GM12878 (cell line): Measurements from ENCODE around the gene TEAD4. TPM values are rescaled to one million over a fixed set of nuclear protein-coding genes. Genes with fewer than 3 reads are reported as not detected.

Experiments used
- ATAC-seq: fragments of 200-7000 bp; cut with Tn5 transposase; 3 replicates; pipeline ENCODE4 v1.9.1; 2020; ENCODE audit warnings: mild to moderate bottlenecking, moderate library complexity
- BruUV-seq: library from RNA; stranded (reverse); fragments of 400-500 nt; replicated peaks from 2 replicates; lab custom pipeline; 2021; lab: Mats Ljungman, UMichigan
- CTCF ChIA-PET: fragments of 300-600 bp; sonication (Branson Sonifier 250); formaldehyde crosslinking; extraction: SDS; loops from one replicate; lab custom pipeline; 2021; ENCODE audit warnings: inconsistent platforms; lab: Yijun Ruan, JAX
- POLR2A ChIA-PET: fragments of 350-600 bp; formaldehyde crosslinking; extraction: SDS; loops from one replicate; lab custom pipeline; 2021; ENCODE audit warnings: inconsistent platforms; lab: Charles Lee
- RAD21 ChIA-PET: fragments of 300-600 bp; sonication (Branson Sonifier 250); formaldehyde crosslinking; loops from one replicate; lab custom pipeline; 2023; ENCODE audit warnings: antibody characterized with exemption; ENCODE audit not compliant: unreplicated experiment; lab: Charles Lee
- SMC1A ChIA-PET: fragments of 300-600 bp; sonication (Branson Sonifier 250); formaldehyde crosslinking; loops from one replicate; lab custom pipeline; 2023; ENCODE audit not compliant: unreplicated experiment, uncharacterized antibody; lab: Charles Lee
- DNase-seq: peaks from one replicate; pipeline ENCODE4 v3.0.0-alpha.2; 2011; ENCODE audit warnings: low read depth, low spot score
- FAIRE-seq: peaks from 3 replicates; lab custom pipeline; 2011; peaks lifted over from hg19 to GRCh38; lab: Jason Lieb, UNC
- H2AFZ ChIP-seq: 2 replicates; pipeline ENCODE4 v1.6.0; 2011; ENCODE audit warnings: low read depth, low read length, control low read depth; ENCODE audit not compliant: control insufficient read depth
- H3K27ac ChIP-seq: 2 replicates; pipeline ENCODE4 v1.5.1; 2011; ENCODE audit warnings: control low read depth; ENCODE audit not compliant: control insufficient read depth, insufficient read depth
- H3K27me3 ChIP-seq, 2 experiments: replicated peaks in 1 of 2; 2 replicates each; pipeline versions ENCODE4 v1.6.0 to v1.6.1; 2011; ENCODE audit warnings: low read length in 1 of 2; ENCODE audit not compliant: control insufficient read depth in 2 of 2, insufficient read depth in 2 of 2
- H3K36me3 ChIP-seq, 2 experiments: 2 replicates each; pipeline ENCODE4 v1.5.1; 2011; ENCODE audit warnings: low read length in 1 of 2; ENCODE audit not compliant: control insufficient read depth in 2 of 2, insufficient read depth in 2 of 2
- H3K4me1 ChIP-seq: 2 replicates; pipeline ENCODE4 v1.6.1; 2011; ENCODE audit warnings: mild to moderate bottlenecking, low read length, moderate library complexity, mixed read lengths; ENCODE audit not compliant: control insufficient read depth, insufficient read depth
- H3K4me2 ChIP-seq: 2 replicates; pipeline ENCODE4 v1.6.0; 2011; ENCODE audit warnings: control low read depth; ENCODE audit not compliant: control insufficient read depth, insufficient read depth
- H3K4me3 ChIP-seq: fragments of 200-600 bp; sonication (generic); 2 replicates; pipeline ENCODE4 v1.5.1; 2016
- H3K79me2 ChIP-seq: 2 replicates; pipeline ENCODE4 v1.6.0; 2011; ENCODE audit warnings: low read length; ENCODE audit not compliant: control insufficient read depth, insufficient read depth
- H3K9ac ChIP-seq: 2 replicates; pipeline ENCODE4 v1.8.0; 2011; ENCODE audit warnings: low read length, control low read depth, mixed read lengths; ENCODE audit not compliant: control insufficient read depth, insufficient read depth
- H3K9me3 ChIP-seq: replicated peaks from 3 replicates; pipeline ENCODE4 v1.5.1; 2011; ENCODE audit warnings: mild to moderate bottlenecking, low read length; ENCODE audit not compliant: control insufficient read depth, insufficient read depth
- H4K20me1 ChIP-seq: 2 replicates; pipeline ENCODE4 v1.6.0; 2011; ENCODE audit not compliant: control insufficient read depth, insufficient read depth
- EZH2 ChIP-seq: IDR thresholded peaks from 2 replicates; pipeline ENCODE4 v1.6.1; 2012; ENCODE audit warnings: low read depth, mild to moderate bottlenecking, control low read depth, inconsistent platforms, low read length, borderline replicate concordance; ENCODE audit not compliant: control insufficient read depth
- IKZF1 ChIP-seq: fragments of 450-650 bp; conservative IDR thresholded peaks from 2 replicates; pipeline ENCODE4 v1.6.1; 2017; ENCODE audit warnings: antibody characterized with exemption, mild to moderate bottlenecking
- IKZF2 ChIP-seq, 2 experiments: fragments of 450-650 bp; IDR thresholded peaks; 2 replicates each; pipeline ENCODE4 v1.6.1; 2017; ENCODE audit warnings: mild to moderate bottlenecking in 2 of 2, moderate library complexity in 2 of 2
- MEF2A ChIP-seq: IDR thresholded peaks from 2 replicates; pipeline ENCODE4 v1.6.1; 2011; ENCODE audit warnings: low read depth, mild to moderate bottlenecking, low read length, moderate library complexity; ENCODE audit not compliant: insufficient read depth
- MTA3 ChIP-seq: IDR thresholded peaks from 2 replicates; pipeline ENCODE4 v1.6.1; 2012; ENCODE audit warnings: low read length, inconsistent platforms, borderline replicate concordance
- NR2C2 ChIP-seq: IDR thresholded peaks from 2 replicates; pipeline ENCODE4 v1.6.1; 2011; ENCODE audit warnings: borderline replicate concordance, low read depth; ENCODE audit not compliant: control insufficient read depth, insufficient read length
- NR2F1 ChIP-seq: fragments of 450-650 bp; conservative IDR thresholded peaks from 2 replicates; pipeline ENCODE4 v1.6.1; 2017; ENCODE audit warnings: mild to moderate bottlenecking
- NRF1 ChIP-seq: conservative IDR thresholded peaks from 2 replicates; pipeline ENCODE4 v1.6.1; 2011; ENCODE audit warnings: mild to moderate bottlenecking, low read depth, low read length, improper control_type of control experiment
- PAX8 ChIP-seq: fragments of 450-650 bp; IDR thresholded peaks from 2 replicates; pipeline ENCODE4 v1.6.1; 2017; ENCODE audit warnings: mild to moderate bottlenecking, moderate library complexity
- POLR2A ChIP-seq: IDR thresholded peaks from 2 replicates; pipeline ENCODE4 v1.6.1; 2011; ENCODE audit warnings: low read depth, mild to moderate bottlenecking, low read length
- POU2F2 ChIP-seq: IDR thresholded peaks from 3 replicates; pipeline ENCODE4 v1.6.1; 2011; ENCODE audit warnings: low read depth, mild to moderate bottlenecking, low read length, borderline replicate concordance
- RUNX3 ChIP-seq: IDR thresholded peaks from 2 replicates; pipeline ENCODE4 v1.6.1; 2012; ENCODE audit warnings: low read length, inconsistent platforms
- SMARCA5 ChIP-seq: fragments of 450-650 bp; IDR thresholded peaks from 2 replicates; pipeline ENCODE4 v1.6.1; 2017; ENCODE audit warnings: mild to moderate bottlenecking
- SPI1 ChIP-seq: IDR thresholded peaks from 2 replicates; pipeline ENCODE4 v1.6.1; 2011; ENCODE audit warnings: low read depth, mild to moderate bottlenecking, low read length, moderate library complexity, borderline replicate concordance; ENCODE audit not compliant: insufficient read depth
- YY1 ChIP-seq: IDR thresholded peaks from 2 replicates; pipeline ENCODE4 v1.6.1; 2011; ENCODE audit warnings: low read depth, mild to moderate bottlenecking, low read length
- ZBTB40 ChIP-seq: fragments of 450-650 bp; IDR thresholded peaks from 2 replicates; pipeline ENCODE4 v1.6.1; 2016; ENCODE audit warnings: mild to moderate bottlenecking, moderate library complexity, borderline replicate concordance
- ZNF622 ChIP-seq: fragments of 450-650 bp; IDR thresholded peaks from 2 replicates; pipeline ENCODE4 v1.6.1; 2017; ENCODE audit warnings: mild to moderate bottlenecking, inconsistent platforms
- WGBS: methylation state at CpG from one replicate; pipeline ENCODE4 v1.1.6; 2016; ENCODE audit warnings: low lambda C conversion rate; ENCODE audit not compliant: insufficient replicate concordance, insufficient coverage; ENCODE audit errors: missing lambda C conversion rate; 5-methylcytosine and 5-hydroxymethylcytosine counted together
- in situ Hi-C: fragments of 300-500 bp; cut with MboI; formaldehyde crosslinking; loops from 9 replicates; pipeline ENCODE4 v1.14.3; 2018; ENCODE audit warnings: mixed read lengths
- intact Hi-C: fragments of 100-400 bp; cut with micrococcal nuclease; formaldehyde crosslinking; loops from one replicate; pipeline ENCODE4 v1.14.2; 2022; ENCODE audit not compliant: unreplicated experiment
- polyA plus RNA-seq, 11 experiments: library from polyadenylated mRNA; depleted of rRNA in 4 of 11; unstranded in 6 of 11; stranded (reverse) in 5 of 11; fragments of >200 nt; fragmentation: Nextera tagmentation in 4 of 11; fragmentation: Illumina TruSeq in 1 of 11; extraction: Ambion mirVana in 4 of 11; extraction: Trizol in 1 of 11; gene quantifications; 1 replicate in 1 of 11; 2 replicates in 10 of 11; pipeline versions ENCODE4 v1.2.1 to v1.2.3, GENCODE V29; 2011 to 2016; ENCODE audit warnings: inconsistent platforms in 2 of 11, missing spikeins in 2 of 11, low read depth in 1 of 11
- total RNA-seq, 4 experiments: library from RNA; depleted of rRNA in 3 of 4; stranded (reverse); fragments of >200 nt in 3 of 4; fragmentation: Illumina TruSeq in 1 of 4; extraction: Trizol in 1 of 4; gene quantifications; 2 replicates each; pipeline versions ENCODE4 v1.2.1 to v1.2.3, GENCODE V29; 2013 to 2021
- TF ChIP-seq, protein P1 (sequence below): IDR thresholded peaks from 2 replicates; pipeline ENCODE4 v1.6.1; 2012; ENCODE audit warnings: low read depth, low read length, improper control_type of control experiment
- TF ChIP-seq, protein P2 (sequence below): fragments of 450-650 bp; IDR thresholded peaks from 2 replicates; pipeline ENCODE4 v1.6.1; 2017; ENCODE audit warnings: borderline replicate concordance

TEAD4 gene
- total and polyA plus RNA-seq, 10 of the 15 experiments (the other 5 are each of a cell fraction or from before 2014, with no cell fraction given), result 0.04 to 0.68 (median 0.31) TPM; not detected in 4

DNA sequence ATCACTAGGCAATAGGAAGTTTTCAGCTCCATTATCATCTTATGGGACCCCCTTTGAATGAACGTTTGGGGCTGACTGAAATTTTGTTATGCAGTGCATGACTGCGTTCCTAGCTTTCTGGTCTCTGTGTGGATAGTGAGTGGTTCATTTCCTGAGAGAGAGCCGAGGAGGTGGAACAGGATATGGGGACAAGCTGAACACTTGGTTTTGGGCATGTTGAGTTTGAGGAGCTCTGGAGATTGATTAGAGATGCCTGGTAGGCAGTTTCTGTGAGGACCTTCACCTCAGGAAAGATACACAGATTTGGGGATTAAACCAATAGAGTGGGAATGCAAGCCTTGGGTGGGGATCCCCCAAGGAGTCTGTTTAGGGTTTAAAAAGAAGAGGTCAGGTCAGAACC is 27.7 kb downstream of the TEAD4 start (continued):
- TF ChIP-seq IKZF1, result no peak

DNA sequence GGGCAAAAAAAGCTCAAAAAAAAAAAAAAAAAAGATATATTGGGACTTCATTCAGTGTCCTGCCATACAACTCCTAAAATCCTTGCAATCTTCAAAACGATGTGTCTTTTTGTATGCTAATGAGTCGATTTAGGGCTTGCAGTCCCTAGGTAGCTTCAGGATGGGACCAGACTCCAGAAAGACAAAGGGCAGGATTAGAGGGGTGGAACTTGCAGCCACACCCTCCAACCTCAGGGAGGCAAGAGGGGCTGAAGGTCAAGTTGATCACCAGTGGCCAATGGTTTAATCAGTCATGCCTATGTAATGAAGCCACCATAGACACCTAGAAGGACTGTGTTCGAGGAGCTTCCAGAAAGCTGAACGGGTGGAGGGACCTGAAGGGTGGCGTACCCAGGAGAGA is 29.3 kb downstream of the TEAD4 start:
- FAIRE-seq (no peak), DNase-seq (no peak), ATAC-seq (no peak)
- no peak overlapping the region for H3K4me2 ChIP-seq
- in situ Hi-C loops, result no loop called here
- no peaks in the 10 kb centered on the region for H3K4me1 ChIP-seq
- intact Hi-C loops, result no loop called here
- no peak overlapping the region for H3K4me3 ChIP-seq
- H3K79me2 ChIP-seq, result no peaks in the 10 kb centered on the region
- H2AFZ ChIP-seq, result no peak overlapping the region
- 53% methylated on average over 5 of the region's 5 CpGs for WGBS
- H4K20me1 ChIP-seq, result no peaks in the 10 kb centered on the region
- H3K9me3 ChIP-seq, result no peaks in the 10 kb centered on the region
- RAD21 ChIA-PET, result no interaction called here
- no peaks in the 10 kb centered on the region for H3K36me3 ChIP-seq
- SMC1A ChIA-PET, result no interaction called here
- POLR2A ChIA-PET, result no interaction called here
- no peaks in the 10 kb centered on the region for H3K27me3 ChIP-seq
- H3K27ac ChIP-seq, result no peak overlapping the region
- CTCF ChIA-PET, result no interaction called here
- no TSS peak for BruUV-seq
- H3K9ac ChIP-seq, result no peak overlapping the region
- TF ChIP-seq NR2F1, result no peak
- TF ChIP-seq, protein P1, sequence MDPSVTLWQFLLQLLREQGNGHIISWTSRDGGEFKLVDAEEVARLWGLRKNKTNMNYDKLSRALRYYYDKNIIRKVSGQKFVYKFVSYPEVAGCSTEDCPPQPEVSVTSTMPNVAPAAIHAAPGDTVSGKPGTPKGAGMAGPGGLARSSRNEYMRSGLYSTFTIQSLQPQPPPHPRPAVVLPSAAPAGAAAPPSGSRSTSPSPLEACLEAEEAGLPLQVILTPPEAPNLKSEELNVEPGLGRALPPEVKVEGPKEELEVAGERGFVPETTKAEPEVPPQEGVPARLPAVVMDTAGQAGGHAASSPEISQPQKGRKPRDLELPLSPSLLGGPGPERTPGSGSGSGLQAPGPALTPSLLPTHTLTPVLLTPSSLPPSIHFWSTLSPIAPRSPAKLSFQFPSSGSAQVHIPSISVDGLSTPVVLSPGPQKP, result no peak
- TF ChIP-seq ZBTB40, result no peak
- TF ChIP-seq MEF2A, result no peak
- TF ChIP-seq MTA3, result no peak
- no peak for TF ChIP-seq POU2F2
- no peak for TF ChIP-seq SPI1
- no peak for TF ChIP-seq IKZF2 (IDR thresholded peaks at IDR 0.05)
- TF ChIP-seq ZNF622, result no peak
- no peak for TF ChIP-seq EZH2
- no peak for TF ChIP-seq PAX8
- TF ChIP-seq, protein P2, sequence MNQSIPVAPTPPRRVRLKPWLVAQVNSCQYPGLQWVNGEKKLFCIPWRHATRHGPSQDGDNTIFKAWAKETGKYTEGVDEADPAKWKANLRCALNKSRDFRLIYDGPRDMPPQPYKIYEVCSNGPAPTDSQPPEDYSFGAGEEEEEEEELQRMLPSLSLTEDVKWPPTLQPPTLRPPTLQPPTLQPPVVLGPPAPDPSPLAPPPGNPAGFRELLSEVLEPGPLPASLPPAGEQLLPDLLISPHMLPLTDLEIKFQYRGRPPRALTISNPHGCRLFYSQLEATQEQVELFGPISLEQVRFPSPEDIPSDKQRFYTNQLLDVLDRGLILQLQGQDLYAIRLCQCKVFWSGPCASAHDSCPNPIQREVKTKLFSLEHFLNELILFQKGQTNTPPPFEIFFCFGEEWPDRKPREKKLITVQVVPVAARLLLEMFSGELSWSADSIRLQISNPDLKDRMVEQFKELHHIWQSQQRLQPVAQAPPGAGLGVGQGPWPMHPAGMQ, result no peak
- TF ChIP-seq YY1, result no peak
- TF ChIP-seq POLR2A, result no peak
- TF ChIP-seq SMARCA5, result no peak
- TF ChIP-seq RUNX3, result no peak
- TF ChIP-seq NRF1, result no peak
- no peak for TF ChIP-seq NR2C2
